GM19438 (cell line): ENCODE results near the gene ACOX1.

ENCODE experiments used
- ATAC-seq: cut with Tn5 transposase; IDR thresholded peaks from one replicate; pipeline ENCODE4 v1.9.1; 2021; ENCODE audit warnings: low read depth; ENCODE audit not compliant: unreplicated experiment

ACOX1 gene

GRCh38 chr17:75940727-75941441 is 38.1 kb downstream of the ACOX1 start, which contains the start of gene FBF1:
Gene FBF1, minus strand, starts transcription at chr17:75941042. Its CDS starts 2,893 bp downstream, at chr17:75938149.
- ATAC-seq: peak; percentile 94

DNA sequence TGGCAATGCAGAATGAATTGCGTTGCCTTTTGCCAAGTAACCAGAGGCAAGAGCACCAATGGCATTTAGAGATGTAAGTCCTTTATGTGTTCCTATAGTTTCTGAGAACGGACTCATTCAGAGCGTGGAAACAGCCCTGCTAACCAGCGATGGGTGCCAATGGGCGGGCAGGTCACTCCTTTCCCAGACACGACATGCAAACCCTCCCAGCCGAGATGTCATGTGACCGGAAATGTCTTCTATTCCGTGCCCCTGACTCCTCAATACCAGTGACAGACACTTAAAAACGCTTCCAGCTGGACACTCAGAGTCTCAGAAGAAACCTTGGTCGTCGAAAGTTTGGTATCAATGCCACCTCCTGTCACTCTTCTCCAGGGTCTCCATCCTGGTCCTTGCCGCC is 41.3 kb downstream of the ACOX1 start:
- no peak for ATAC-seq

DNA sequence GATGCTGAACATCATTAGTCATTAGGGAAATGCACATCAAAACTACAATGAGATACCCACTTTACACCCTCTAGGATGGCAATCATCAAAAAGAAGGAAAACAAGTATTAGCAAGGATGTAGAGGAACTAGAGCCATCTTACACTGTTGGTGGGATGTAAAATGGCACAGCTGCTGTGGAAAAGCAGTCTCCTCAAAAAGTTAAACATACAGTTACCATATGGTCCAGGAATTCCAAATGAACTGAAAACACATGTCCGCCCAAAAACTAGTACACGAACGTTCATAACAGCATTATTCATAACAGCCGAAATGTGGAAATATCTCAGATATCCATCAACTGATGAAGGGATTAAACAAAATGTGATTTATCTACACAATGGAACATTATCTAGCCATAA is 45.2 kb downstream of the ACOX1 start:
- ATAC-seq: no peak

DNA sequence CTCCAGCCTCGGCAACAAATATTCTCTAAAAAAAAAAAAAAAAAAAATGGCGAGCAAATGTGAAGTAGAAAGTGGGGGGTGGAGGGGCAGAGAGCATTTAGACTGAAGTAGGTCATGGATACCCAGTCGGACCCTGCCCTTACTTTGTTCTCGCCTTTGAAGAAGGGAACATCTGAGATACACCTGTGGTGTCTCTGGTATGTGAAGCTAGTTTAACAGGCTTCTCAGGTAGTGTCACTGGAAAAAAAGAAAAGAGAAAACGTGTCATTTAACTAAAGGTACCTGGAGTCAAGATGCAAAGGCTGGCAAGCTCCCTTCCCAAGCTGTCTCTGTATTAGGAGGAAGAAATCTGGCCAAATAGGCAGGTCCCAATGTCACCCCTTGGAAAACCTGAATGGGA is 46.1 kb downstream of the ACOX1 start:
- no peak for ATAC-seq

DNA sequence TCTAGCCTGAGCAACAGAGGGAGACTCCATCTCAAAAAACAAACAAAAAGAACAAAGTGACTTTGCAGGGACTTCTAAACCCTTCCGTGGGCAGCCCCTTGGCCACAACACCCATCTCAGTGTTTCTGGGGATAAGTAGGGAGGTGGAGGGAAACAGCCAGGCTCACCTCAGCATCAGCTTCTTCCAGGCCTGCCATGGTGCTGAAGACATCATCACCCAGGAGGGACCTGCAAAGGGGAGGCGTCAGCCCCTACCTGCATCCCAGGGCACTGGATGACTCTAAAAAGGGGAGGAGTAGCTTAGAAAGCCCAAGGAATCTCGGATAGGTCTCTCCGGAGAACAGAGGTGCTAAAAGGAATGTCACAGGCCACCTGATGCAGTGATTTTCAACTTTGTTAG is 47.9 kb downstream of the ACOX1 start:
- no peak for ATAC-seq

DNA sequence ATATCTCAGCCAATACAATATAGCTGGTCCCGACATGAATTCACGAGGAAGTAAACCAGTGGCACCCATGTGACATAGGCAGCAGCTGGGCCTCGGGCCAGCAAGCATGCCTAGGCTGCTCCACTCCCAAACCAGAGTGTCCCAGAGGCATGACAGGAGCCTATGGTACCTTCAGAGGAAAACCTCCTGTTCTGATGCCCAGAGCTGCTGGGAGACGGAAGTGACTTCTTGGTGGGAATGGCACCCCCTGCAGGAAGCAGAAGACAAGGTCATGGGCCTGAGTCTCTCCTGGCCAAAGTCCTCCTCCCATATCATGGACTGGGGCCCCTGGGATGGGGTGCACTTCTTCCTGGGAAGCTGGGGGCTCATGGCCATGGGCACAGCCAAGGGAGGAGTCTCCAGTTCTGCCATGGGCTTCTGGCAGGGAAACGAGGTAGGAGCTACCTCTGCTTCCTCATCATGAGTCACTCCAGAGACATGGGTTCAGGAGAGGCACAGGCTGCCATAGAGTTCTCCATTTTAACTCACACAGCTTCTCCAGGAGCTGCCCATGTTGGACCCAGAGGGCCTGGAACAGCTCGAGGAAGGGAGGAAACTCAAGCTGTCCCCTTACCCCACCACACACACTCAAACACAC is 51.6 kb downstream of the ACOX1 start:
- no peak for ATAC-seq

- no peak for ATAC-seq
Observed at GRCh38 chr17:75926456-75926855, 52.5 kb downstream of the ACOX1 start.

GRCh38 chr17:75925912-75926311 is 53.1 kb downstream of the ACOX1 start:
- ATAC-seq: no peak

GRCh38 chr17:75925103-75925502 is 53.9 kb downstream of the ACOX1 start:
- ATAC-seq: no peak

- no peak for ATAC-seq
Observed at GRCh38 chr17:75922963-75923874, 55.7 kb downstream of the ACOX1 start.

GRCh38 chr17:75922173-75922961 is 56.6 kb downstream of the ACOX1 start:
- ATAC-seq: no peak

GRCh38 chr17:75921596-75921995 is 57.4 kb downstream of the ACOX1 start:
- no peak for ATAC-seq

DNA sequence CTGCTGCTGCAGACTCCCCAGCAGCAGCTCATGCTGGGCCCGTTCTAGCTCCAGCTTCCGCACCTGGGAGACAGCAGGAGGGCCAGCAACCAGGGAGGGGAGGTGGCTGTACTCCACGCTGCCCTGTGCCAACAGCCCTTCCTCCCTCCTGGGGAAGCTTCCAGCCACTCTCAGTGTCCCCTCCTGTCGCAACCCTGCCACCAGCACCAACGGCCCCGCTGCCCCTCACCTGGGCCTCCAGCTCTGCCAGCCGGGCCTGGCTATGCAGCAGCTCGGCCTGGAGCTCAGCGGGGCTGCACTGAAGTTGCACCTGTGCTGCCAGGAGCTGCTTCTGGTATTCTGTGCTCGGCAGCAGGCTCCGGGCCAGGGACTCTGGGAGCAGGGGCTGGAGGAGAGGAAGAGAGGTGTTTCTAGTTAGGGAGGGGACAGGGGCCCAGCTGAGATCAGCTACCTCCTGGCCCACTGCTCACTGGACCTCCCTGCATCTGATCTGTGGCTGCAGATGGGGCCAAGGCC is 58.9 kb downstream of the ACOX1 start:
- ATAC-seq: no peak

- ATAC-seq: no peak
Observed at GRCh38 chr17:75919611-75920010, 59.4 kb downstream of the ACOX1 start.

GRCh38 chr17:75917917-75918445 is 61.0 kb downstream of the ACOX1 start:
- ATAC-seq: no peak

GRCh38 chr17:75917141-75917916 is 61.6 kb downstream of the ACOX1 start:
- ATAC-seq: no peak

DNA sequence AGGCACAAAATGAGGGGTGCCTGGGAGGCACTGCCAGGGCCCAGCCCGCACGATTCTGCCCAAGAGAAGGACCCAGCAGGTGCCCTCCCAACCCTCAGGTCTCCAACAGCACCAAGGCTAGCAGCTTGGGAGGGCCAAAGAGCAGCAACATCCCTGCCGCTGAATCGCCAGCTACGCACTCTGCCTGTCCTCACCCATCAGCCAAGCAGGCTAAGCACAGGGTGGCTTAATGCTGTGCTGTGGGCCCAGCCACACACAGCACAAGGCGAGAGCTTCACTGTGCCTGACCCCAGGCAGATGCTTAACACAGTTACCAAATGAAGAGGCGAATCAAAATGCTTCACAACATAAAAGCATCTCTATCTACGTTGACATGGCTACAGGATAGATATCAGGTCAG is 63.7 kb downstream of the ACOX1 start:
- ATAC-seq: no peak

GRCh38 chr17:75914643-75915267 is 64.2 kb downstream of the ACOX1 start:
- ATAC-seq: no peak
